Measurements from ENCODE around the gene AGO1.

DNA sequence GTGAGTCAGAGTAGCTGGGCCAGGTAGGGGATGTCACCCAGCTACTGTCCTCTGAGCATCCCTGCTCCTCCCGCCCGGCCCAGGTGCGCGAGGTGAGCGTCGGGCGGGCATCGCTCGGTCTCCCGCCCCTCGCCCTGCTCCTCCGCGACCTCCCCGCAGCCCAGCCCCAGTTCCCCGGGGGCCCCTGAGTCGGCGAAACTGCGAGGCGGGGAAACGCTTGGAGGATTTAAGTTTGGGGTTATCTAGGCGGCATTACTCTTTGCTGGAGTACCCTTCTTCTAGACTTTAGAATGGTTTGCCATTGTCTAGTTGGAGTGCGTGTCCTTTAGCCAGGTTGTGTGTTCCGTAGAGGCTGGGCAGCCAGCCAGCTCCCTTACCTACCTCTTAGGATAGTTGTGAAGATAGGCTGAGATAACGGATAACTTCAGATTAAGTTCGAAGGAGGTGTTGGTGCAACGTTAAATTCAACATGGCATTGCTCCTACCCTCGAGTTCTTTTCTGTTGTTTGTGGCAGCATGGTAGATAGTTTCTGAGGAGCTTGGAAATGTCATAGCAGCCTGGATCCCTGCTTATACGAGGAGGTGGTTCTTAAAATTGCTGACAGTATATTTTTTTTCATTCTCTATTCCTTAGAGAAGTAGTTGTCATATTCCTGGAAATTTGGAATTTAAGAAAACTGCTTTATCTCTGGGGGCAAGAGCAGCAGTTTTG is 48.6 kb downstream of the AGO1 start:
- TF ChIP-seq, protein P1, sequence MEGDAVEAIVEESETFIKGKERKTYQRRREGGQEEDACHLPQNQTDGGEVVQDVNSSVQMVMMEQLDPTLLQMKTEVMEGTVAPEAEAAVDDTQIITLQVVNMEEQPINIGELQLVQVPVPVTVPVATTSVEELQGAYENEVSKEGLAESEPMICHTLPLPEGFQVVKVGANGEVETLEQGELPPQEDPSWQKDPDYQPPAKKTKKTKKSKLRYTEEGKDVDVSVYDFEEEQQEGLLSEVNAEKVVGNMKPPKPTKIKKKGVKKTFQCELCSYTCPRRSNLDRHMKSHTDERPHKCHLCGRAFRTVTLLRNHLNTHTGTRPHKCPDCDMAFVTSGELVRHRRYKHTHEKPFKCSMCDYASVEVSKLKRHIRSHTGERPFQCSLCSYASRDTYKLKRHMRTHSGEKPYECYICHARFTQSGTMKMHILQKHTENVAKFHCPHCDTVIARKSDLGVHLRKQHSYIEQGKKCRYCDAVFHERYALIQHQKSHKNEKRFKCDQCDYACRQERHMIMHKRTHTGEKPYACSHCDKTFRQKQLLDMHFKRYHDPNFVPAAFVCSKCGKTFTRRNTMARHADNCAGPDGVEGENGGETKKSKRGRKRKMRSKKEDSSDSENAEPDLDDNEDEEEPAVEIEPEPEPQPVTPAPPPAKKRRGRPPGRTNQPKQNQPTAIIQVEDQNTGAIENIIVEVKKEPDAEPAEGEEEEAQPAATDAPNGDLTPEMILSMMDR (IDR thresholded peaks at IDR 0.05), result no peak
- TF ChIP-seq POLR2A (IDR thresholded peaks at IDR 0.05), result no peak
